ENCODE results near the gene KRTAP5-3.
"Not testable (repeated sequence)": the region's sequence is repeated elsewhere in the genome, so short reads cannot be mapped to it uniquely, and the experiment has no call there.

The KRTAP5-3 gene

DNA sequence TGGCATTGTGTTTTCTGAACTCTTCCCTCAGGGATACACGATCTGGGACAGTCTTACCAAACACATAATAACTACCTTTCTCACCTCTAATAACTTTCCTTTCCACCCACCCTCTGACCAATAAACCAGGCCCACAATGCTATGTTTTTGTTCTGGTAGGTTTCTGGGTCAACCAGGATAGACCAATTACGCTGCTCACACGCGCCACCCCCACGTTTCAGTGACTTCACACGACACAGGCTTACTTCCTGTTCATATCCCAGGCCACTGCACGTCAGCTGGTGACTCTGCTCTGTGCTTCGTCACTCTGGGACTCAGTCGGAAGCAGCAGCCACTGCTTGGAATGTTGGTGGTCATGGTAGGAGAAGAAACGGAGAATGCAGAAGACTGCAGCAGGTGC lies 11.2 kb upstream of the KRTAP5-3 start:
- DNase-seq (ENCODE audit: low spot score), result no peak

DNA sequence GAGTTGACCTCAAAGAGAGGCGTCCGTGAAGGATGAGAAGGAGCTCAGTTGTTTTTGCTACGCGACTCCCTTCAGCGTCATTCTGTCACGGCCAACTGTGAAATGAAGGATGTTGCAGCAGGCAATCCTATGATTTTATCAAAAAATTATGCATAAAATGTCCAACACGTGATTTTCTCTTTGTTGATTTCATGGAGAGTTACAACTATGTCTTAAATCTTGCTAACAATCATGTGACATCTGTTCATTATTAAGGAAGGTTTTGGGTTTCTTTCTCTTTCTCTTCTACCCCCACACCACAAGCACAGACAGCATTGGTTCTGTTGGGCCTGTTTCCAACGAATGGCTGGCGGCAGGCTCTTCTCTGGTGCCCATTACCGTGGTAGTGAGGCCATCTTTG lies 10.0 kb upstream of the KRTAP5-3 start:
- no peak for DNase-seq (ENCODE audit: low spot score)

DNA sequence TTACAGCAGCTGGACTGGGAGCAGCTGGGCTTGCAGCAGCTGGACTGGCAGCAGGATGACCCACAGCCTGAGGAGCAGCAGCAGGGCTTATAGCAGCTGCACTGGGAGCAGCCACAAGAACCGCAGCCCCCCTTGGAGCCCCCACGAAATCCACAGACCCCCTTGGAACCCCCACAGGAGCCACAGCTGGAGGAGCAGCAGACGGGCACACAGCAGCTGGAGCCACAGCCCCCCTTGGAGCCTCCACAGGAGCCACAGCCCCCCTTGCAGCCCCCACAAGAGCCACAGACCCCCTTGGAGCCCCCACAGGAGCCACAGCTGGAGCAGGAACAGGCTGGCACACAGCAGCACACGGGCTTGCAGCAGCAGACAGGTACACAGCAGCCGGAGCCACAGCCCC lies 362 bp downstream of the KRTAP5-3 start:
- not testable (repeated sequence) for DNase-seq (ENCODE audit: low spot score)

DNA sequence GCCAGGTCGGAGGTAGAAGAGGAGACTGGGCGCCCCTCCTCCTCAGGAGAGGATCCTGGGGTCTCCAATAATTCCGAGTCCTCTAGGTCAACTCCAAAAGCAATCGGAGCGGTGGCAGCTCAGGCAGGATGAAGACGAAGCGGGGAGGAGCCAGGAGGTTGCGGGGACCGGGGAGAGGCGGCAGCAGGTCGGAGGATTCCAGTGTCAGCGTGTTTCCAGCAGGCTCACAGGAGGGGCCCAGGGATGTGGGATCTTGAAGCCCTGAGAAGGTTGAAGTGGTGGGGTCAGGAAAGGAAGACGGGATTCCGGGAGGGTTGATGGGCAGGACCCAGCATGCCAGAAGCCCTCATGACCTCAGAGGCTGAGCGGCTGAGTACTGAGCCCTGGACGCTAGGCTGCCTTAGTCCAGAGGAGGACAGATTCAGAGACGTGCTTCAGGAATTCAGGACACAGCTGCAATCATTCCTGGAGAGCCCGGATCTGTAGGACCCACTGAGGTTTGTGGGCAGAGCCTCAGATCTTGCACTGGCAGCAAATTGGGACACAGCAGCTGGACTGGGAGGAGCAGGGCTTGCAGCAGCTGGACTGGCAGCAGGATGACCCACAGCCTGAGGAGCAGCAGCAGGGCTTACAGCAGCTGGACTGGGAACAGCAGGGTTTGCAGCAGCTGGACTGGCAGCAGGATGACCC lies 962 bp downstream of the KRTAP5-3 start:
- DNase-seq (ENCODE audit: low spot score), result not testable (repeated sequence)

DNA sequence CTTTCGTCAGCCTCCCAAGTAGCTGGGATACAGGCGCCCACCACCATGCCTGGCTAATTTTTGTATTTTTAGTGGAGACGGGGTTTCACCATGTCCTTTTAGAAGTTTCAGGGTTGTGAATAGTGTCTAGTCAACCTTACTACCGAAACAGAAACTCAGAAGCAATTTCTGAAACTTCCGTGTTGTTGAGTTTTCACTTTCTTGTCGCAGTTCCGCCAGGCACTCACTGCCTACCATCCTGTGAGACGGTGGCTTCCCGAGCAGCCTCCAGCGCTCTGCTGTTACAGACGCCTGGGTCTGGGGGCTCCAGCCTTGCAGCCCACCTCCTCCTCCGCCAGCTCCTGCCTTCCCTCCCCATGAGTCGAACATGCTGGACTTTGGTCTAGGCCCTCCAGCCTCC lies 2.3 kb downstream of the KRTAP5-3 start:
- not testable (repeated sequence) for DNase-seq (ENCODE audit: low spot score)

DNA sequence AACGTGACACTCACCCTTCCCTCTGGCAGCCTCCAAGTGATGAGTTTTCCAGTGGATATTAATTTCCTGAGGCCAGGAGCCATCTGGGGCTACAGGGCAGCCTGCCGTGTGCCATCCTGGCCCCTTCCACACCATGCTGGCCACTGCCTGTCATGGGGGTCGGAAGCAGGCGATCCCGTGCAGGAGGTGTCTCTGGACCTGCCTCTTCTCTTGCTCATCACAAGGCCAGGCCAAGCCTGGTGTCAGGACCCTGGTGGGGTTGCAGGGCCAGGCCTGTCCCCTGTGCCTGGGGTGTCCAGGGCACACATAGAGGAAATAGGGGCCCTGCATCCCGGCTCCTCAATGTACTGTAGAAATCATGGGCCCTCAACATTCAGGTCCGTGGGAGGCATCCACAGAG lies 3.6 kb downstream of the KRTAP5-3 start:
- DNase-seq (ENCODE audit: low spot score), result no peak

DNA sequence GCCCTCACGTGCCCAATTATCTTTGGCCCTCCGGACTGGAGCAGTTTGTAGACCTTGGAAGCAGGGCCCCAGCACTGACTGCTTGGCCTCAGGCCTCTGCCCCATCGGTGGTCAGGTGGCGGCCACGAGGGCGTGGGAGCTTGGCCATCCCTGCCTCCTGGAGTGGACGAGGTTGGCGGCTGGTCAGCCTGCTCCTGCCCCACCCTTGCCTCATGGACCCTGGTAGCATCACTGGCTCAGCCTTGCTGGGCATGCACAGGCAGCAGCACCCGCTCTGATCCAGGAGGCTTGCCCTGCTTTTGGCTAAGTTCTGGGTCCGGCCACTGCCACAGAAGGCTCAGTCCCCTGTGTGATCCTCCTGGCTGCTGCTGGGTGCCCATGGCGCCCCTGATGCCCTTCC lies 4.1 kb downstream of the KRTAP5-3 start:
- DNase-seq (ENCODE audit: low spot score), result no peak

DNA sequence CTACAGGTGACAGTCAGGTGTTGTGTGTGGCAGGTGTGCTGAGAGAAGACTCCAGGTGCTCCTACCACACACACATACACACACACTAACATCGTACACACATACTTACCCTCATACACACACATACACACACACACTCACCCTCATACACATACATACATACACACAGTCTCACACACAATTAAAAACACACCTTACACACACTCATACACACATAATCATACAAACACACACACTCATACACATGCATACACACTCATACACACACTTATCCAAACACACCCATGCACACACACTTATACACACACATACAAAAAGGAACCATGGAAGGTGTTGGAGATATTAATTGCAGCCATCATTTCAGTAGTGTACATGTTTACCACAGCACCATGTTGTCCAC lies 4.6 kb downstream of the KRTAP5-3 start:
- no peak for DNase-seq (ENCODE audit: low spot score)

DNA sequence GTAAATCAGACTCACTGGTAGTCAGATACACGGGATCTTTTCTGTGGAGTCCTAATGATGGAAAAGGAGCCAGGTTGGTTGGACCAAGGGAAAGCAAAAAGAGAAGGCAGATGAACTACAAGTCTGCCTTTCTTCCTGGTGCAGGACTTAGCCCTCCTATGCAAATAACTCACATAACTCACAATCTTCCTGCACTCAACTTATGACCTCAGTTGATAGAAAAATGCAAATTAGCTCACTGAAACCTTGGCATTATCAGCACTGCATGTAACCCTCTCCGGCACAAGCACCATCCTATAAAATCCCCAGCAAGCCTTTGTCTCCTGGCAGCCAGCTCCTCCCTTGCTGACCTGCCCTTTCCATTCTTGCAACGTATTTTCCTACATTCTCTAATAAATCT lies 6.6 kb downstream of the KRTAP5-3 start:
- not testable (repeated sequence) for DNase-seq (ENCODE audit: low spot score)

DNA sequence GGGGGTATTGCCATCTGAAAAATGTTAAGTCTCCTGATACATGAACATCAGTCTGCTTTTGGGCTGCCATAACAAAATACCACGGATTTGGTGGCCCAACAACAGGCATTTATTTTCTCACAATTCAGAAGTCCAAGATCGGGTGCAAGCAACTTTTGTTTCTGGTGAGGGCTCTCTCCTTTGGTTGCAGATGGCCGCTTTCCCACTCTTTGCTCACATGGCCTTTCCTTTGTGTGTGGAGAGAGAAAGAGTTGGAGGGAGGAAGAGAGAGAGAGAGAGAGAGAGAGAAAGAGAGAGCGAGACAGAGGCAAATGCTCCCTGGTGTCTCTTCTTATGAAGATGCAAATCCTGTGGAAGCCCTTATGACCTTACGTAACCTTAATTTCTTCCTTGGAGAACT lies 7.6 kb downstream of the KRTAP5-3 start:
- no peak for DNase-seq (ENCODE audit: low spot score)

DNA sequence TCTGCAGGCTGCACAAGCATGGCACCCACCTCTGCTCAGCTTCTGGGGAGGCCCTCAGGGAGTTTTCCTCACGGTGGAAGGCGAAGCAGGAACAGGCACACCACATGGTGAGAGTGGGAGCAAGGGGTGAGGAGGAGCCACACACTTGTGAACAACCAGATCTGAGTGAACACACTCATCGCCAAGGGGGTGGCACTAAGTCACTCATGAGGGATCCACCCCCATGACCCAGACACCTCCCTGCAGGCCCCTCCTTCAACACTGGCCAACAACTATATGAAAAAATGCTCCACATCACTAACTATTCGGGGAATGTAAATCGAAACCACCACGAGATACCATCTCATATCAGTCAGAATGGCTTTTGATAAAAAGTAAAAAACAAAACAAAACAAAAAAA lies 9.4 kb downstream of the KRTAP5-3 start:
- DNase-seq (ENCODE audit: low spot score), result no peak

DNA sequence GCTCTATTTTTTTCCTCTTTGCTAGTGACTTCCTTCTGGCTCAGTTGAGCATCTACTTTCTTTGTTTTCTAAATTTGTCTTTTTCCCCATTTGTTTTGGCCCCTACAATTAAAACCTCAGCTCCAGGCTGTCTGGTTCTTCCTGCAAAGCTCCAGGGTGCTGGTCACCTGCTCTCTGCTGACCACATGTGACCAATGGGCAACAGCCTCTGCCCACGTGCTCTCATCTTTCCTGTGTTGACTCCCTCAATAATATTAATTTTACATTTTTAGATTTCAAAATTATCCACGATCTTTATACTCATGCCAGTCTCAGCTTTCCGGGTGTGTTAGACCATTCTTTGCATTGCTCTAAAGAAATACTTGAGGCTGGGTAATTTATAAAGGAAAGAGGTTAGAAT lies 9.9 kb downstream of the KRTAP5-3 start:
- DNase-seq (ENCODE audit: low spot score), result not testable (repeated sequence)

DNA sequence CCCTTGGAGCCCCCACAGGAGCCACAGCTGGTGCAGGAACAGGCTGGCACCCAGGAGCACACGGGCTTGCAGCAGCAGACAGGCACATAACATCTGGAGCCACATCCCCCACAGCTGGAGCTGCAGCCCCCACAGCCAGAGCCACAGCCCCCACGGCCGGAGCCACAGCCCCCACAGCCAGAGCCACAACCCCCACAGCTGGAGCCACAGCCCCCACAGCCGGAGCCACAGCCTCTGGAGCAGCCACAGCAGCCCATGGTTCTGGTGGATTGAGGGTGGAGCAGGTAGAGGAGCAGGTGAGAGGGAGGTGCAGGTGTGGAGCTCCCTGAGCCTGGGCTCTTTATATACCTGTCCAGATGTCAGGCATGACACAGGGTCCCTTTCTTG lies 10.3 kb downstream of the KRTAP5-3 start, which contains the start of gene KRTAP5-2:
KRTAP5-2 (minus strand) TSS at position 301 of the 387 bp plus-strand sequence; CDS start at position 257, 44 bp downstream.
- DNase-seq (ENCODE audit: low spot score), result no peak

DNA sequence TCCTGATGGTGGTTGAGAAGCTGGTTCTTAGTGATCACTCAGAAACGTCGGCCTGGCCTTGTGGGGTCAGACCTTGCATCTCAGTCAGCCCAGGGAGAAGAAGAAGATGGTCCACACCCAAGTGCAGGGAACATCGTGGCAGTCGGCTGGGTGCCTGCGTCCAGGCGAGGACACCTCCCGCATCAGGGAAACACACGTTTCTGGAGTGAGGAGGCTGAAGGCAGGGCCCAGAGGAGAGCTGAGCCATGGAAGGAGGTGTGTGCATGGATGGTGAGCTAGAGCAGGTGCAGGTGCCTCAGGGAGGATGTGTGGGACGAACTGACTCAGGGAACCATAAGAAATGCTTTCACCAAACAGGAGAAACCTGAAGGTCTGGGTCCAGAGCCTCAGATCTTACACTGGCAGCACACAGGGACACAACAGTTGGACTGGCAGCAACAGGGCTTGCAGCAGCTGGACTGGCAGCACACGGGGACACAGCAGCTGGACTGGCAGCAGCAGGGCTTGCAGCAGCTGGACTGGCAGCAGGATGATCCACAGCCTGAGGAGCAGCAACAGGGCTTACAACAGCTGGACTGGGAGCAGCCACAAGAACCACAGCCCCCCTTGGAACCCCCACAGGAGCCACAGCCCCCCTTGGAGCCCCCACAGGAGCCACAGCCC lies 10.8 kb downstream of the KRTAP5-3 start:
- DNase-seq (ENCODE audit: low spot score), result no peak

DNA sequence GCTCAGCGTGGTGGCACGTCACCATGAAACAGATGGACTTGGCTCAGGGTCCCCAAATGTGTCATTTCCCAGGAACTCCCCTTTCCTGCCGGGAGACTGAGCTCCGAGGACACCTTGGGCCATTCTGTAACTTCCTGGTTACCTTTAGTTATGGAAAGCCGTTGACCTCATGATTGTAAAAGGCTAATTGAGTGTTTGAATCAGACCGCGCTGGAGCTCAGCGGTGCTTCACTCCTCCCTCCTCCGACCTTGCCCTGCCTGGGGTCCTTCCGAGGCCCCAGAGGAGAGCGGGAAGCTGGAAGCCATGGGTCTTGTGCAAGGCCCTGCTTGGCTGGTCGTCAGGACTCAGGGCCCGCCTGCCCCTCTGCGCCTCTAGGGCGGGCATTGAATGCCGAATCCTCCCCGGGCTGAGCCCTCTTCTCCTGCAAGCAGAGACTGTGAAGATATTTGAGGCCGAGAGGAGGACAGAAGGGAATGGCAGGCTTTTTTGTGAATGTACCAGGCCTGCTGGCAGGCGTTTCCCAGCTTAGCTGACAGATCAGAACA lies 11.6 kb downstream of the KRTAP5-3 start:
- DNase-seq (ENCODE audit: low spot score), result not testable (repeated sequence)

DNA sequence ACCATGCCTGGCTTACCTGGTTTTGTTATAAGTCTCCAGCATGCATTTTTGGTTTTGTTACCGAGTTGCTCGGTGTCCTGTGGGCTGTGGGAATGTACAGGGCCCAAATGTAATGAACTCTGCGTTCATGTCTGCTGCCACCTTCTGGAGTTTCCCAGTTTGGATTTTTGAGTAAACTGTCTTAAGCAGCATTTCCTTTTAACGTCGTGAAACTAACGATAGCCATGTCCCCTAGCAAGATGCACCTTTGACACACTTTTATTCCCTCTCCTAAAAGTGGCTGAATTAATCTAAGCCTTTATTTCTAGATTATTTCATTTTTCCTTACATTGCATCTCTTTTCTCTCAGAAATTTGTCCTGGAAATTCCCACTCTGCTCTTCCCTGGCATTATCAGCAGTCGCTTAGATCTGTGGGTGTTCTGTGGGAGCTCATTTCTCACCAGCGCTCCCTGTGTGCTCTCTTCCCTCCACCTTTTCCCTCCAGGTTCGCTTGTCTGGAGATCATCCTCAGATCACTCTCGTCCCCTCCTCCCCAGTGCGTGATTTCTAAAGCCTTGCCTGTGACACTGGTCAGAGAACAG lies 12.2 kb downstream of the KRTAP5-3 start:
- not testable (repeated sequence) for DNase-seq (ENCODE audit: low spot score)

DNA sequence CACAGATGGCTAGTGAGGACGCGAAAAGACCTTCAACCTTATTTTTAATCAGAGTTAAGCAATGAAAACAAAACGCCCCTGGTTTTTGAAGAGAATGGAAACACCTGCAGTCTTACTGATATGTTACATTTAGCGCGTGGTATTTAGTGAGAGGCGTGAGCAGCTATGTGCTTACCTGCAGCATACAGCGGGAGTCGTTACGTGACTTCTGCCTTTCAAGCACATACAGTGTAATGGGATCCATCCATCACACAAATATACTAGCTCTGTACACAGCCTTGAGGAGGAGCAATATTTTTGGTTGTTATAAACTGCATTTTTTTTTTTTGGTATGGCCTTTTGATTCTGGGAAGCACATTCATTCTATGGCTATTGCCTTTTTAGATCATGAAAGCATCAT lies 15.6 kb downstream of the KRTAP5-3 start:
- DNase-seq (ENCODE audit: low spot score), result no peak

DNA sequence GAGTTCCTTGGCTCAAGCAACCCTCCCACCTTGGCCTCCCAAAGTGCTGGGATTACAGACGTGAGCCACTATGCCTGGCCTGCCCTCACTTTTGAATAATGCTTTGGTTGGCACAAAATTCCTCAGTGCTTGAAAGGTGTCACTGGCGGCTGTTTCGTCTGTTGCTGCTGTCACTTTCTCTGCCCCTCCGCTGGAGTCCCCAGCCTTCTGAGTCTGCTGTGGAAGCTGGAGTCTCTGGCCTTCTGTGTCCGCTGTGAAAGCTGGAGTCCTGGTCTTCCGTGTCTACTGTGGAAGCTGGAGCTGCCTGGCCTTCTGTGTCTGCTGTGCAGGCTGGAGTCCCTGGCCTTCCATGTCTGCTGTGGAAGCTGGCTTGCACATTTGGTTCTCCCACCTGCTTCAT lies 18.3 kb downstream of the KRTAP5-3 start:
- no peak for DNase-seq (ENCODE audit: low spot score)

DNA sequence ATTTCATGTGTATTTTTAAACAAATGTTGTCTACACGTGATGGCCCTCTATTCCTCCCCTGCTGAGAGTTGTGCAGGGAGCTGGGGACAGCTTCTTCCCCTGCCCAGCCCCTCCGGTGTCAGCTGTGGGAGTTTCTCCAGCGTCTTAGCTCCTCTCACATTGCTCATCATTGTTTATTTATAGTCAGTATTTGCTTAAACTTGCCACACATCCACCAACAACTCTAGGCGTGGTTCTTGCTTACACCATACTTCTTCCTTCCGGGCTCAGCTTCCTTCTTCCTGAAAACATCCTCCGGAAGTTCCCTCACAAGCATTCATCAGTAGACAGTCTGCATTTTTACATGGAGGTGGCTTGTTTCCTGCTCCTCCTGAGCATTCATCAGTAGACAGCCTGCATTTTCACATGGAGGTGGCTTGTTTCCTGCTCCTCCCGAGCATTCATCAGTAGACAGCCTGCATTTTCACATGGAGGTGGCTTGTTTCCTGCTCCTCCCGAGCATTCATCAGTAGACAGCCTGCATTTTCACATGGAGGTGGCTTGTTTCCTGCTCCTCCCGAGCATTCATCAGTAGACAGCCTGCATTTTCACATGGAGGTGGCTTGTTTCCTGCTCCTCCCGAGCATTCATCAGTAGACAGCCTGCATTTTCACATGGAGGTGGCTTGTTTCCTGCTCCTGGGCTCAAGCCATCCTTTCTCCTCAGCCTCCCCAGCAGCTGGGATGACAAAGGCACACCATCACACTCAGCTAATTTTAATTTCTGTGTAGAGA lies 18.9 kb downstream of the KRTAP5-3 start:
- DNase-seq (ENCODE audit: low spot score), result not testable (repeated sequence)

DNA sequence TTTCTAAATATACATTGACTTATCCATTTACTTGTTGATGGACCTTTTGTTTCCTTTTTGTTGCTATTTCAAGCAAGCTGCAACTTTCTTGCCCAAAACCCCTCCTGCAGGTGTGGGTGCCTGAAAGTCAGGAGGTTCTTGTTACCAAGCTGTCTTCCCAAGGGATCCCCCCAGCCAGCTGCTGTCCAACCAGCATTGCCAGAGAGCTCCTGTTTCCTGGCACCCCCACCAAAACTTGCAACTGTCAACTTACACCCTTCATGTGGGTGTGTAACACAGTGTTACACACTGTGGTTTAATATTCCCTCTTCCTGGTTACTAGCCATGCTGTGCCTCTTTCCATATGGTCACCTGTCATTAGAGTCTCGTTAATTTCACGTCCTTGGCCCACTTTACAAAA lies 21.6 kb downstream of the KRTAP5-3 start:
- no peak for DNase-seq (ENCODE audit: low spot score)

DNA sequence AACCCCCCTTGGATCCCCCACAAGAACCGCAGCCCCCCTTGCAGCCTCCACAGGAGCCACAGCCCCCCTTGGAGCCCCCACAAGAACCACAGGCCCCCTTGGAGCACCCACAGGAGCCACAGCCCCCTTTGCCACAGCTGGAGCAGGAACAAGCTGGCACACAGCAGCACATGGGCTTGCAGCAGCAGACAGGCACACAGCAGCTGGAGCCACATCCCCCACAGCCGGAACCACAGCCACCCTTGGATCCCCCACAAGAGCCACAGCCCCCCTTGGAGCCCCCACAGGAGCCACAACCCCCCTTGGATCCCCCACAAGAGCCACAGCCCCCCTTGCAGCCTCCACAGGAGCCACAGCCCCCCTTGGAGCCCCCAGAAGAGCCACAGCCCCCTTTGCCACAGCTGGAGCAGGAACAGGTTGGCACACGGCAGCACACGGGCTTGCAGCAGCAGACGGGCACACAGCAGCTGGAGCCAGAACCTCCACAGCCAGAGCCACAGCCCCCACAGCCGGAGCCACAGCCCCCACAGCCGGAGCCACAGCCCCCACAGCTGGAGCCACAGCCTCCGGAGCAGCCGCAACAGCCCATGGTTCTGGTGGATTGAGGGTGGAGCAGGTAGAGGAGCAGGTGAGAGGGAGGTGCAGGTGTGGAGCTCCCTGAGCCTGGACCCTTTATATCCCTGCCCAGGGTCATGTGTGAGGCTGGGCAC lies 23.4 kb downstream of the KRTAP5-3 start, which contains the start of gene KRTAP5-1:
KRTAP5-1 (minus strand) TSS at position 623 of the 710 bp plus-strand sequence; CDS start at position 589, 34 bp downstream.
- not testable (repeated sequence) for DNase-seq (ENCODE audit: low spot score)
